Measurements from ENCODE around the gene GLIS2. TPM values are rescaled to one million over a fixed set of nuclear protein-coding genes. Genes with fewer than 3 reads are reported as not detected.

The GLIS2 gene
- total RNA-seq, 1 experiment from 2014 or later: 44.2 TPM

DNA sequence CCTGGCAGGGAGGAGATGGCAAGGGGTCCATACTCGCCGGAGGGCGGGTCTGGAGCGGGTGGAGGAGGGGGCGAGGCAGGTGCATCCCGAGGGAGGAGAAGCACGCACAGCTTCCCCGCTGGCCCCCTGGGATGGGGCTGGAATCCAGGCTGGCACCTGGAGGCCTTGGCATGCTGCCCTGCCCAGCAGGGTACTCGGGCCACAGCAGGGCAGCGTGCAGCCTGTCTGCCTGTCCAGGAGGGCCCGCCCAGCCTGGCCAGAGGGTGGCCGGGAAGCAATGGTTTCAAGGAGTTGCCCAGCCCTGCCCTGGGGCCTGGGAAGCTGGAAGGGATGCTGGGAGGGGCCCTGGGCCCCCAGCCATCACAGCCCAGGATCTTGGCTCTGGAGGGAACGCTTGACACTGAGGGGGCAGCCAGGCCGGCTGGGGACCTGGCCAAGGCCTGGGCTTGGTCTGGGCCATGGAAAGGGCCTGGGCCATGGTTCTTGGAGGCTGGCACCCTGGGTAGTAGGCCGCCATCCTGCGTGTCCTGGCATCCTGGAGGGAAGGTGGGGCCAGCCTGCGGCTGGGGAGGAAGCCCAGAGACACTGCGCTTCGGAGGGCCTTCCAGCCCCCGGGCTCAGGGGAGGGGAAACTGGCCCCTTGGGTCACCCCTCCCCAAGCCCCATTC, 1.1 kb downstream of the GLIS2 start:
- peaks cover 23% of the 10 kb centered on the region for H3K79me2 ChIP-seq (ENCODE audit: low read depth)
- H3K4me2 ChIP-seq: peak overlapping the region; percentile 98
- peaks cover 27% of the 10 kb centered on the region for H4K20me1 ChIP-seq (ENCODE audit: insufficient read depth)
- H3K27ac ChIP-seq: no peak overlapping the region
- POLR2A ChIA-PET (ENCODE audit: unreplicated experiment): interaction anchor here (0.6 to 1.4 kb wide), 4 partner anchors 27 to 1292 kb away, joined by 3 to 24 read pairs (median 8); no protein-coding TSS in a partner anchor
- DNase-seq: peak; percentile 77 to 98
- no peaks in the 10 kb centered on the region for H3K9me3 ChIP-seq (ENCODE audit: insufficient read depth, low read depth)
- peak overlapping the region; percentile 78 for H3K4me3 ChIP-seq
- intact Hi-C loops (cut with micrococcal nuclease; ENCODE audit: unreplicated experiment): loop anchor here (1.0 to 5.0 kb wide), 3 partner anchors 8 to 45 kb away; partner anchors contain the start of gene TFAP4
- H3K9me2 ChIP-seq (ENCODE audit: insufficient read depth): no peaks in the 10 kb centered on the region
- peaks cover 29% of the 10 kb centered on the region for H3F3A ChIP-seq (ENCODE audit: insufficient read depth, low read depth)
- no peaks in the 10 kb centered on the region for H3K36me3 ChIP-seq (ENCODE audit: low read depth)
- H2AFZ ChIP-seq: peak overlapping the region; percentile 86
- BruUV-seq (replicated peaks): no TSS peak
- peaks cover 20% of the 10 kb centered on the region for H3K4me1 ChIP-seq (replicated peaks; ENCODE audit: insufficient read depth)
- TF ChIP-seq CTCF (conservative IDR thresholded peaks at IDR 0.05) (no peak), EZH2 (IDR thresholded peaks at IDR 0.05; ENCODE audit: low read depth) (no peak)
- no peaks in the 10 kb centered on the region for H3K27me3 ChIP-seq (ENCODE audit: insufficient read depth, low read depth)
- CTCF ChIA-PET: interaction anchor here (0.5 to 1.3 kb wide), 6 partner anchors 9 to 117 kb away, joined by 3 to 4 read pairs (median 4); no protein-coding TSS in a partner anchor

DNA sequence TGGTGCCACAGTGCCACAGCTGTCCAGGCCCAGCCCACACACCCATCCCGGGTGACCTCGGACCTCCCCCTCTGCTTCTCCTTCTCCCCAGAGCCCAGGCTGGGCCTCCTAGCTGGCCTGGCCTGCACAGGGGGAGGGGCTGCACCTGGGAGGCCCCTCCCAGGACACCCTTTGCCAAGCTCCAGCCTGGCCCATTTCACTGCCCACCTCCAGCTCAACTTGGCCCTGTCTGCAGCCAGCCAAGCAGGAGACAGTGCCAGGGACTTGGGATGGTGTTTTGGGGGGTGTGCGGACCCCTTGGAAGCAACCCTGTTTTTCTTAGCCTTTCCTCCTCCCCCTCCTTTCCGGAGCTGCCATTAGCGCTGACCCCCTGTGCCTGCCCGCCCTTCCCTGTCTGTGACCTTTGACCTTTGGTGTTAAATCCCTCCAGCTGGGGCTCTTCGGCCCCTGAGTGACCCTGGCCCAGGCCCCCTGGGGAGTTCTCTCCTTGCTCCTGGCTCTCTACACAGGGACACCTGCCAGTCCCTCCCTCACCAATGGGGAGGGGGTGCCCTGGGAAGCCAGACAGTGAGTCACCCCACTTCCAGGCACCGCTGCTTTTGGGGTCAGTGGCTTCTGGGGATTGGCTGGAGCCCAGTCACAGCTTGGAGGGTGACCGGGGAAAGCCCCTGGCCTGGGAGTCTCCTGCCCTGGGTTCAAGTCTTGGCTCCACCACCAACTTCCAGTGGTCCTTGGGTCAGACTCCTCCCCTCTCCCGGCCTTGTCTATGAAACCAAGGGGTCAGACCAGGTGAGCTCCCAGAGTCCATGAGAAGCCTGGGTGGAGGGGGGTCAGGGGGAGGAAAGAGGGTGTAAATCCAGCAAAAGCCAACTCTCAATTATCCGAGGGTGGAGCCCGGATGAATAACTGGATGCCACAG, 1.9 kb downstream of the GLIS2 start:
- ChIA-PET POLR2A (ENCODE audit: unreplicated experiment) (interaction anchor here (0.5 to 1.4 kb wide), 7 partner anchors 14 to 1293 kb away, joined by 3 to 24 read pairs (median 3); no protein-coding TSS in a partner anchor), CTCF (interaction anchor here (0.5 to 1.3 kb wide), 5 partner anchors 45 to 117 kb away, joined by 3 to 4 read pairs (median 3); no protein-coding TSS in a partner anchor)
- no peaks in the 10 kb centered on the region for H3K36me3 ChIP-seq (ENCODE audit: low read depth)
- H3K9me3 ChIP-seq (ENCODE audit: insufficient read depth, low read depth): no peaks in the 10 kb centered on the region
- H3K4me2 ChIP-seq: peak overlapping the region; percentile 98
- DNase-seq: peak; percentile 43 to 84
- H3K27me3 ChIP-seq (ENCODE audit: insufficient read depth, low read depth): no peaks in the 10 kb centered on the region
- intact Hi-C loops (cut with micrococcal nuclease; ENCODE audit: unreplicated experiment): loop anchor here (1.0 to 5.0 kb wide), 3 partner anchors 8 to 45 kb away; partner anchors contain the start of gene TFAP4
- peaks cover 29% of the 10 kb centered on the region for H3F3A ChIP-seq (ENCODE audit: insufficient read depth, low read depth)
- no peak for TF ChIP-seq EZH2 (IDR thresholded peaks at IDR 0.05; ENCODE audit: low read depth)
- no peak for TF ChIP-seq CTCF (conservative IDR thresholded peaks at IDR 0.05)
- H3K9me2 ChIP-seq (ENCODE audit: insufficient read depth): no peaks in the 10 kb centered on the region
- peaks cover 23% of the 10 kb centered on the region for H3K79me2 ChIP-seq (ENCODE audit: low read depth)
- peaks cover 35% of the 10 kb centered on the region for H4K20me1 ChIP-seq (ENCODE audit: insufficient read depth)
- H3K4me3 ChIP-seq: peak overlapping the region; percentile 78; the same call in 1 of the 2 replicates
- H2AFZ ChIP-seq: no peak overlapping the region
- peaks cover 20% of the 10 kb centered on the region for H3K4me1 ChIP-seq (replicated peaks; ENCODE audit: insufficient read depth)
- no peak overlapping the region for H3K27ac ChIP-seq
- TSS peak; percentile 32 for BruUV-seq (replicated peaks)

DNA sequence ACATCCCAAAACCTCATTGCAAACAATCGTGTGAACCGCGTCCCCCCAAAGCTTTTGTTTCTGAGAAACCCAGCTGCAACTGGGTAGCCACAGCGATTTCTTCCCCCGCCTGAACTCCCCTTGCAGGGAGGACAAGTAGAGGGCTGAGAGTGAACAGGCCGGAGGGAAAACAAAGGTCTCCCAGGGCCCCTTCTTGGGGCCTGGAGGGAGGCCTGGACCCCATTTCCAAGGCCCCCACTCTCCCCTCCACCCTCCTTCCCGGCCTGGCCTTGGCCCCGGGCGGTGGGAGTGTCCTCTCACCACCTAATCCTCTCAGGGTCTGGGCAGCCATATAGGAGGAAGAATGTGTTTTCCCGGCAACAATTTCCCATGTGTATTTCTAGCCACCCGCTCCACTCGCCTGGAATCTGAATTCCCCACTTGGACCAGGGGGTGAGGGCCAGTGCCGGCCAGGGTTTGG, 2.6 kb downstream of the GLIS2 start:
- BruUV-seq (replicated peaks): no TSS peak
- Histone ChIP-seq H3K4me1 (replicated peaks; ENCODE audit: insufficient read depth) (peaks cover 20% of the 10 kb centered on the region), H3F3A (ENCODE audit: insufficient read depth, low read depth) (peaks cover 29% of the 10 kb centered on the region), H2AFZ (no peak overlapping the region), H4K20me1 (ENCODE audit: insufficient read depth) (peaks cover 39% of the 10 kb centered on the region), H3K27ac (no peak overlapping the region), H3K4me2 (no peak overlapping the region), H3K36me3 (ENCODE audit: low read depth) (no peaks in the 10 kb centered on the region), H3K9me2 (ENCODE audit: insufficient read depth) (no peaks in the 10 kb centered on the region), H3K27me3 (ENCODE audit: insufficient read depth, low read depth) (no peaks in the 10 kb centered on the region), H3K9me3 (ENCODE audit: insufficient read depth, low read depth) (no peaks in the 10 kb centered on the region), H3K4me3 (no peak overlapping the region), H3K79me2 (ENCODE audit: low read depth) (peaks cover 23% of the 10 kb centered on the region)
- DNase-seq: no peak
- intact Hi-C loops (cut with micrococcal nuclease; ENCODE audit: unreplicated experiment): loop anchor here (5.0 kb wide), 1 partner anchor 46 kb away; the partner anchor contains the start of gene TFAP4
- no peak for TF ChIP-seq CTCF (conservative IDR thresholded peaks at IDR 0.05)
- TF ChIP-seq EZH2 (IDR thresholded peaks at IDR 0.05; ENCODE audit: low read depth): no peak
- ChIA-PET CTCF (interaction anchor here (0.7 kb wide), 1 partner anchor 16 kb away, joined by 5 read pairs; no protein-coding TSS in a partner anchor), POLR2A (ENCODE audit: unreplicated experiment) (no interaction called here)

All from PC-9 (cell line).